AG04450 (cell line): ENCODE measurements around the gene PAX5. TPM values are rescaled to one million over a fixed set of nuclear protein-coding genes. Genes with fewer than 3 reads are reported as not detected.

Experiments used
- CTCF ChIA-PET: fragments of 300-600, 350-600 bp; formaldehyde crosslinking; extraction: SDS; loops from one replicate; lab custom pipeline; 2022; ENCODE audit warnings: antibody characterized with exemption, inconsistent platforms; lab: Charles Lee
- POLR2A ChIA-PET: fragments of 350-600 bp; formaldehyde crosslinking; extraction: SDS; loops from one replicate; lab custom pipeline; 2021; ENCODE audit warnings: antibody characterized with exemption, inconsistent platforms; lab: Yijun Ruan, JAX
- DNase-seq: peaks from one replicate; pipeline ENCODE4 v3.0.0-alpha.2; 2011; ENCODE audit warnings: low read depth, low spot score
- H3K27ac ChIP-seq: one replicate; pipeline ENCODE4 v1.5.1; 2012; ENCODE audit warnings: low read depth, low read length, control low read depth
- H3K27me3 ChIP-seq: one replicate; pipeline ENCODE4 v1.6.0; 2012; ENCODE audit warnings: low read length; ENCODE audit not compliant: control insufficient read depth, insufficient read depth
- H3K4me3 ChIP-seq: 2 replicates; pipeline ENCODE4 v1.5.1; 2011; ENCODE audit warnings: mild to moderate bottlenecking, low read depth, low read length, control low read depth
- H3K9me3 ChIP-seq: 2 replicates; pipeline ENCODE4 v1.5.1; 2012; ENCODE audit warnings: low read length; ENCODE audit not compliant: control insufficient read depth, insufficient read depth
- polyA plus RNA-seq: library from polyadenylated mRNA; depleted of rRNA; stranded (reverse); fragments of >200 nt; gene quantifications from 2 replicates; pipeline ENCODE4 v1.2.3, GENCODE V29; 2011
- TF ChIP-seq, protein P1 (sequence below): IDR thresholded peaks from 2 replicates; pipeline ENCODE4 v1.5.1; 2011; ENCODE audit warnings: low read depth, low read length, control low read depth, inconsistent platforms

PAX5 gene
- polyA plus RNA-seq, 1 experiment, result not detected

DNA sequence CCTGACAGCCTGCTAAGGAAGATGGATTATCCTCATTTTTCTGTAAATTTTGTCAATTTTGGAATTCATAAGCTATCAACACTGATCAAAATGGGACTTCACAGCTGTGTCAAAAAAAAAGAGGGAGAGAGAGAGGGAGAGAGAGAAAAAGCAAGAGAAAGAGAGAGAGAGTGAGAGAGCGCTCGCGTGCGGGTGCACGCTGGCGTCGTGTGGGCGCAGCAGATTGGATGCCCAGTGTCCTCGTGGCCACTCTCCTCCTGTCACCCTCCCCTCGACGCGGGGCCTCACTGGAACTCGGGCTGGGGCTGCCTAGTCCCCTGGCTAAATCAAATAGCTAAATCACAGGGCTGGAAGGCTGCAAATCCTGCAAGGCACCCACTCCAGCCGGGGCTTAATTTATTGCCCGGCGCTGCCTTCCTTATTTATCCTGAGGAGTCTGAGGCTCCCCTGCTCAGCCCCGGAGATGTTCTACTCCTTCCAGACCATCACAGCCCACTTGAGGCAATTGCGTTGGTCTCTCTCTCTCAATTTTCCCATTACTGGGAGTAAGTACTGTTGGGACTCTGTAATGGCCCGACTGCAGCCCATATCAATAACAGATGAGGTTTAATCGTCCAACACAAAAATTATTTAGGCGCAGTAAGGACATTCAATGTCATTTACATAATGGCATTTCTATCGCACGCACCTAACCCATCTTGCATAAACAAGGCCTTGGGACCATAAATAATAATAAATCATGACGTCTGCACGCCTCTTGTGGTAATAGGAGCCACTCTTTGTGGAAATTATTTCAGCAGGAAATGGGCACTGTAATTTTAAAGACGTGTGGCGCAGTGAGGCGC lies 94.2 kb downstream of the PAX5 start:
- H3K4me3 ChIP-seq, result no peak overlapping the region
- no peak overlapping the region for H3K27ac ChIP-seq
- CTCF ChIA-PET, result no interaction called here
- DNase-seq, result no peak
- POLR2A ChIA-PET, result no interaction called here
- TF ChIP-seq, protein P1, sequence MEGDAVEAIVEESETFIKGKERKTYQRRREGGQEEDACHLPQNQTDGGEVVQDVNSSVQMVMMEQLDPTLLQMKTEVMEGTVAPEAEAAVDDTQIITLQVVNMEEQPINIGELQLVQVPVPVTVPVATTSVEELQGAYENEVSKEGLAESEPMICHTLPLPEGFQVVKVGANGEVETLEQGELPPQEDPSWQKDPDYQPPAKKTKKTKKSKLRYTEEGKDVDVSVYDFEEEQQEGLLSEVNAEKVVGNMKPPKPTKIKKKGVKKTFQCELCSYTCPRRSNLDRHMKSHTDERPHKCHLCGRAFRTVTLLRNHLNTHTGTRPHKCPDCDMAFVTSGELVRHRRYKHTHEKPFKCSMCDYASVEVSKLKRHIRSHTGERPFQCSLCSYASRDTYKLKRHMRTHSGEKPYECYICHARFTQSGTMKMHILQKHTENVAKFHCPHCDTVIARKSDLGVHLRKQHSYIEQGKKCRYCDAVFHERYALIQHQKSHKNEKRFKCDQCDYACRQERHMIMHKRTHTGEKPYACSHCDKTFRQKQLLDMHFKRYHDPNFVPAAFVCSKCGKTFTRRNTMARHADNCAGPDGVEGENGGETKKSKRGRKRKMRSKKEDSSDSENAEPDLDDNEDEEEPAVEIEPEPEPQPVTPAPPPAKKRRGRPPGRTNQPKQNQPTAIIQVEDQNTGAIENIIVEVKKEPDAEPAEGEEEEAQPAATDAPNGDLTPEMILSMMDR, result no peak
- peaks cover 28% of the 10 kb centered on the region for H3K27me3 ChIP-seq
- H3K9me3 ChIP-seq, result no peaks in the 10 kb centered on the region; the same call in 1 of the 2 replicates

DNA sequence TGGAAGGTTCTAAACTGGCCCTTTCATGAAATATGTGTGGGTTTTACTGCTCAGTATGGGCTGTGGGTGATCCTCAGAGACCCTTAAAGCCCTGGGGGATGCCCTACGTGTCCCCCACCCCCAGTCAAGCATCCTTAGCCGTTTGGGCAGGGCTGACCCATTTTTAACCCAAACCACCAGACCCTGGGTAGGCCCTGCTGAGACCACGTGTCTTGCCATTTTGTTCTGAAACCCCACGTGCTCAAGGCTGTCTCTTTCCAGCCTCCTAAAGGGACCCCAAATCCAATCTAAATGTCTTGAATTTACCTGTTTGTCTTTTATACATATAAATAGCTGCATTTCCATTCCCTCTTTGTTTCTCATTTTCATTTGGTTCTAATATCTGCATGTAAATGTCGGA lies 94.9 kb downstream of the PAX5 start:
- Histone ChIP-seq H3K9me3 (no peaks in the 10 kb centered on the region; the same call in 1 of the 2 replicates), H3K4me3 (no peak overlapping the region), H3K27ac (no peak overlapping the region), H3K27me3 (peaks cover 28% of the 10 kb centered on the region)
- CTCF ChIA-PET, result no interaction called here
- TF ChIP-seq, protein P1, result no peak
- POLR2A ChIA-PET, result no interaction called here
- no peak for DNase-seq

DNA sequence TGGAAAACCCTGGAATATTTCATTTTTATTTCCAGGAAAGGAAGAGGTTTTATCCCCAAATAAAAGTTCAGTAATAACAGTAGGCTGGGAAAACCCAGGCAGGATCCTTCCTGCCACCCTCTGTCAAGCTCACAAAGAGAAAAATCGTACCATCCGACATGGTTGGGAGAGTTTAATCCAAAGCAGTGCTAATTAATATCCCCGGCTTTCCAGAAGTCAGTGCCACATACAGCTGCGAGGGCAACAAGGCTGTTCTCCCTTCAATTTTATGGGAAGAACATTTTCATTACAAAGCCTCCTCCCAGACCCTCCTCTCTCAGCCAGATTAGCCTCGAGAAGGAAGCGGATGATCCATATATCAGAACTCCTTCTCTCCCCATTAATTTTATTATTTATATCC lies 95.5 kb downstream of the PAX5 start:
- no peak for DNase-seq
- TF ChIP-seq, protein P1, result no peak
- H3K27ac ChIP-seq, result no peak overlapping the region
- H3K9me3 ChIP-seq, result no peaks in the 10 kb centered on the region; the same call in 1 of the 2 replicates
- ChIA-PET CTCF (no interaction called here), POLR2A (no interaction called here)
- no peak overlapping the region for H3K4me3 ChIP-seq
- peaks cover 28% of the 10 kb centered on the region for H3K27me3 ChIP-seq

DNA sequence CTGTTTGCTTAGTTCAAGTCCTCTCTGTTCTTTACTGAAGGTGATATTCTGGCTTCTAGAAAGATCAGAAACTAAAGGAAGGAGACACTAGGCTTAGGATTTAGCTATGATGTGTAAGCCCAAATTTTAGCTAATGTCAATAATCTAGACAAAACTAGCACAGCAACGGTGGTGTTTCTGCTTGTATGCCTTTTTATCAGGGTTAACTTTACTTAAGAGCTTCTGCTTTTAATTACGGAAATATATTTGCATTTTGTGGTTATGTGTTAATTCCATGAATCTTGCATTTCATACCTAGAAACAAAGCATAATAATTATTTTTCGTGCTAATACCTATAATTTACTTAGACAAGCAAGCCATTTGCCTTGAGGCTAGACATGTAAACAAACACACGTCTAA lies 96.1 kb downstream of the PAX5 start:
- POLR2A ChIA-PET, result no interaction called here
- CTCF ChIA-PET, result no interaction called here

DNA sequence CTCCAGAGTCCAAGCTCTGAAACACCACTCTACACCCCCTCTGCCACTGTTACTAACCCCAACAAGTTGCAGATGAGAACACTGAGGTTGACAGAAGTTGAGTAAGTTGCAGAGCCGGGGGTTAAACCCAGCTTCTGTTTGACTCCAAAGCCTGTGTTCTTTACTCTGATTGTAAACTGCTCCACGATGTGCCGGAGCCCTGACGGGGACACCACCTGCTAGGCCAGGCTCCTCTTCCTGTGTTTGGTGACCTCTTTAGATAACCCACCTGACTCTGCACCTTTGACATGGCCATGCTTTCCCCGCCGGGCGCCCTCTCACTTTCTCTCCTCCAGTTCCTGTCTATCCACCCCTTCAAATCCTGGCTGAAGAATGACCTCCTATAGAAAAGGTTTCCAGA lies 96.7 kb downstream of the PAX5 start:
- H3K27ac ChIP-seq, result no peak overlapping the region
- H3K27me3 ChIP-seq, result peaks cover 28% of the 10 kb centered on the region
- no peak for DNase-seq

More for the DNA sequence above, 96.1 kb downstream of the PAX5 start:
- Histone ChIP-seq H3K9me3 (no peaks in the 10 kb centered on the region; the same call in 1 of the 2 replicates), H3K4me3 (no peak overlapping the region), H3K27ac (no peak overlapping the region), H3K27me3 (peaks cover 28% of the 10 kb centered on the region)
- TF ChIP-seq, protein P1, result no peak
- no peak for DNase-seq

More for the DNA sequence above, 96.7 kb downstream of the PAX5 start:
- ChIA-PET POLR2A (no interaction called here), CTCF (no interaction called here)
- TF ChIP-seq, protein P1, result no peak
- Histone ChIP-seq H3K4me3 (no peak overlapping the region), H3K9me3 (no peaks in the 10 kb centered on the region; the same call in 1 of the 2 replicates)
